ENCODE measurements around the gene PRKN. TPM values are rescaled to one million over a fixed set of nuclear protein-coding genes. Genes with fewer than 3 reads are reported as not detected.

The PRKN gene
- total RNA-seq, 1 experiment from 2014 or later, result 2.0 TPM

DNA sequence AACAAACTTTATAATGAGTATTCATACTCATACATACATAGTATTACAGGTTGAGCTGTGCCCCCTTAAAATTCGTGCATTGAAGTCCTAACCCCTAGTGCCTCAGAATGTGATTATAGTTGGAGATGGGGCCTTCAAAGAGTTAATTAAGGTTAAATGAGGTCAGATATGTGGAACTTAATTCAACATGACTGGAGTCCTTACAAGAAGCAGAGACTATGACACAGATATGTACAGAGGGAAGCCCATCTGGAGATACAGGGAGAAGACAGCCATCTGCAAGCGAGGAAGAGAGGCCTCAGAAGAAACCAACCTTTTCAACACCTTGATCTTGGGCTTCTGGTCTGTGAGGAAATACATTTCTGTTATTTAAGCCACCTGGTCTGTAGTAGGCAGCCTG, 917.6 kb downstream of the PRKN start:
- H3K36me3 Mint-ChIP-seq (ENCODE audit: insufficient read depth in 1 of 3, low read depth in 3 of 3), result no peaks in the 10 kb centered on the region

More for the DNA sequence above, 917.6 kb downstream of the PRKN start:
- Histone ChIP-seq H2BK12ac (ENCODE audit: insufficient read length, low read depth, low read length) (no peak overlapping the region), H3K56ac (ENCODE audit: insufficient read length, low read depth, low read length) (no peak overlapping the region), H2BK5ac (ENCODE audit: insufficient read length, low read length) (no peak overlapping the region), H3K14ac (ENCODE audit: insufficient read depth, low read length) (no peak overlapping the region), H3K4me1 (ENCODE audit: insufficient read depth, low read length) (no peaks in the 10 kb centered on the region), H3K79me1 (ENCODE audit: insufficient read depth, low read depth, low read length, poor library complexity, severe bottlenecking) (no peaks in the 10 kb centered on the region), H4K20me1 (ENCODE audit: control insufficient read depth, insufficient read depth, insufficient read length) (no peaks in the 10 kb centered on the region), H3K23me2 (ENCODE audit: insufficient read length, low read depth, low read length, poor library complexity, severe bottlenecking) (no peaks in the 10 kb centered on the region), H4K5ac (ENCODE audit: insufficient read length, low read depth, low read length) (no peak overlapping the region), H3K27ac (ENCODE audit: insufficient read length, low read depth, low read length) (no peak overlapping the region), H3K9me3 (ENCODE audit: control insufficient read depth, low read depth, low read length) (no peaks in the 10 kb centered on the region), H3K4ac (ENCODE audit: low read depth, low read length) (no peak overlapping the region), H2BK120ac (ENCODE audit: low read depth, low read length, poor library complexity, severe bottlenecking) (no peak overlapping the region), H2AK5ac (ENCODE audit: insufficient read length, low read length) (no peak overlapping the region), H4K8ac (replicated peaks; ENCODE audit: insufficient read length, low read depth, low read length) (no peak overlapping the region), H3K23ac (ENCODE audit: insufficient read length, low read depth, low read length) (no peak overlapping the region), H3K9ac (ENCODE audit: extremely low read depth, insufficient read length, low read length) (no peak overlapping the region), H4K91ac (ENCODE audit: insufficient read length, low read depth, low read length) (no peak overlapping the region), H3K18ac (ENCODE audit: insufficient read length, low read depth, low read length) (no peak overlapping the region), H3K79me2 (ENCODE audit: insufficient read depth, low read length) (no peaks in the 10 kb centered on the region), H2AFZ (ENCODE audit: low read length) (no peak overlapping the region), H3K4me2 (ENCODE audit: insufficient read depth, insufficient read length, low read length) (no peak overlapping the region), H3T11ph (ENCODE audit: low read length) (no peak overlapping the region), H3K27me3 (ENCODE audit: insufficient read depth, low read length) (no peaks in the 10 kb centered on the region), H2BK15ac (ENCODE audit: low read depth, low read length) (no peak overlapping the region), H2BK20ac (ENCODE audit: low read depth, low read length, poor library complexity, severe bottlenecking) (no peak overlapping the region)
- Mint-ChIP-seq H3K4me3 (no peak overlapping the region), H3K4me1 (no peaks in the 10 kb centered on the region; a peak in 1 of 4 replicates), H3K27ac (no peak overlapping the region), H3K27me3 (ENCODE audit: low read depth) (no peaks in the 10 kb centered on the region; the same call in 1 of the 2 replicates), H3K9me3 (no peaks in the 10 kb centered on the region; a peak in 1 of 5 replicates)
- WGBS (ENCODE audit: extremely low coverage, insufficient read length, low lambda C conversion rate), result no CpG with 5 or more reads among the region's 2 CpGs
- DNase-seq, result no peak
- TF ChIP-seq, protein P1, sequence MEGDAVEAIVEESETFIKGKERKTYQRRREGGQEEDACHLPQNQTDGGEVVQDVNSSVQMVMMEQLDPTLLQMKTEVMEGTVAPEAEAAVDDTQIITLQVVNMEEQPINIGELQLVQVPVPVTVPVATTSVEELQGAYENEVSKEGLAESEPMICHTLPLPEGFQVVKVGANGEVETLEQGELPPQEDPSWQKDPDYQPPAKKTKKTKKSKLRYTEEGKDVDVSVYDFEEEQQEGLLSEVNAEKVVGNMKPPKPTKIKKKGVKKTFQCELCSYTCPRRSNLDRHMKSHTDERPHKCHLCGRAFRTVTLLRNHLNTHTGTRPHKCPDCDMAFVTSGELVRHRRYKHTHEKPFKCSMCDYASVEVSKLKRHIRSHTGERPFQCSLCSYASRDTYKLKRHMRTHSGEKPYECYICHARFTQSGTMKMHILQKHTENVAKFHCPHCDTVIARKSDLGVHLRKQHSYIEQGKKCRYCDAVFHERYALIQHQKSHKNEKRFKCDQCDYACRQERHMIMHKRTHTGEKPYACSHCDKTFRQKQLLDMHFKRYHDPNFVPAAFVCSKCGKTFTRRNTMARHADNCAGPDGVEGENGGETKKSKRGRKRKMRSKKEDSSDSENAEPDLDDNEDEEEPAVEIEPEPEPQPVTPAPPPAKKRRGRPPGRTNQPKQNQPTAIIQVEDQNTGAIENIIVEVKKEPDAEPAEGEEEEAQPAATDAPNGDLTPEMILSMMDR (conservative IDR thresholded peaks at IDR 0.05), result no peak
